Ectodermal cell (in vitro differentiated cells): ENCODE measurements around the gene OR2T3. TPM values are rescaled to one million over a fixed set of nuclear protein-coding genes. Genes with fewer than 3 reads are reported as not detected.
"Not testable (repeated sequence)": the region's sequence is repeated elsewhere in the genome, so short reads cannot be mapped to it uniquely, and the experiment has no call there.

Source experiments
- H3K27ac ChIP-seq: 2 replicates; pipeline ENCODE4 v1.7.0; 2013; ENCODE audit warnings: mild to moderate bottlenecking, low read depth, low read length; ENCODE audit not compliant: insufficient read depth, poor library complexity, severe bottlenecking
- H3K27me3 ChIP-seq: 2 replicates; pipeline ENCODE4 v1.7.0; 2013; ENCODE audit warnings: mild to moderate bottlenecking, low read length; ENCODE audit not compliant: insufficient read depth, control insufficient read depth, poor library complexity, severe bottlenecking
- H3K36me3 ChIP-seq: one replicate; pipeline ENCODE4 v1.7.0; 2013; ENCODE audit warnings: low read length; ENCODE audit not compliant: control insufficient read depth, insufficient read depth
- H3K4me1 ChIP-seq: one replicate; pipeline ENCODE4 v1.7.0; 2013; ENCODE audit warnings: low read length; ENCODE audit not compliant: control insufficient read depth, insufficient read depth
- H3K4me3 ChIP-seq: 2 replicates; pipeline ENCODE4 v1.7.0; 2013; ENCODE audit warnings: low read depth, low read length, control low read depth; ENCODE audit not compliant: insufficient read depth
- H3K9me3 ChIP-seq: 2 replicates; pipeline ENCODE4 v1.7.0; 2013; ENCODE audit warnings: mild to moderate bottlenecking, low read length, moderate library complexity; ENCODE audit not compliant: control insufficient read depth
- WGBS, 2 experiments: methylation state at CpG; one replicate each; pipeline ENCODE4 v1.1.7; 2013; ENCODE audit warnings: missing lambda C conversion rate in 2 of 2; 5-methylcytosine and 5-hydroxymethylcytosine counted together
- polyA plus RNA-seq, 4 experiments: library from polyadenylated mRNA; stranded (reverse); fragments of 50-300 nt; gene quantifications; one replicate each; pipeline ENCODE4 v1.2.3, GENCODE V29; 2013

Gene OR2T3, protein sequence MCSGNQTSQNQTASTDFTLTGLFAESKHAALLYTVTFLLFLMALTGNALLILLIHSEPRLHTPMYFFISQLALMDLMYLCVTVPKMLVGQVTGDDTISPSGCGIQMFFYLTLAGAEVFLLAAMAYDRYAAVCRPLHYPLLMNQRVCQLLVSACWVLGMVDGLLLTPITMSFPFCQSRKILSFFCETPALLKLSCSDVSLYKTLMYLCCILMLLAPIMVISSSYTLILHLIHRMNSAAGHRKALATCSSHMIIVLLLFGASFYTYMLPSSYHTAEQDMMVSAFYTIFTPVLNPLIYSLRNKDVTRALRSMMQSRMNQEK
- not detected for polyA plus RNA-seq (2013, experiment 1 of 4)
- polyA plus RNA-seq (2013, experiment 2 of 4): not detected
- not detected for polyA plus RNA-seq (2013, experiment 3 of 4)
- polyA plus RNA-seq (2013, experiment 4 of 4): not detected

DNA sequence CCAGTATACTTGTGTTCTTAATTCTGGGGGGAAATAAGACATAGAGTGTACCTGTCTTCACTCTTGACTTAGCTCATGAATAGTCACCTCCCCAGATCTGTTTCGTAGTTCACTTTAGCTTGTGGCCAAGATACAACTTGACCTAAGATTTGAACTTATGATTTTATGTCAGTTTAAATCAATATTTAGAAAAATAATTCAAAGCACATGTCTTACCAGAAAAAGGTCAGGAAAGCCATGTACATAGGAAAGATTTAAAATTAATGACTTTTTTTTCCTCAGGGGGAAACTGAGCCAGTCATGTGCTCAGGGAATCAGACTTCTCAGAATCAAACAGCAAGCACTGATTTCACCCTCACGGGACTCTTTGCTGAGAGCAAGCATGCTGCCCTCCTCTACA is at the start of gene OR2T3:
TSS of gene OR2T3 (plus strand) at position 301 of the 400 bp plus-strand sequence. CDS start at position 301, 0 bp downstream.
- not testable (repeated sequence) for H3K27ac ChIP-seq, H3K4me1 ChIP-seq, H3K9me3 ChIP-seq, H3K36me3 ChIP-seq, H3K27me3 ChIP-seq, H3K4me3 ChIP-seq
- WGBS, 2 experiments: no CpG with 5 or more reads among the region's 2 CpGs

DNA sequence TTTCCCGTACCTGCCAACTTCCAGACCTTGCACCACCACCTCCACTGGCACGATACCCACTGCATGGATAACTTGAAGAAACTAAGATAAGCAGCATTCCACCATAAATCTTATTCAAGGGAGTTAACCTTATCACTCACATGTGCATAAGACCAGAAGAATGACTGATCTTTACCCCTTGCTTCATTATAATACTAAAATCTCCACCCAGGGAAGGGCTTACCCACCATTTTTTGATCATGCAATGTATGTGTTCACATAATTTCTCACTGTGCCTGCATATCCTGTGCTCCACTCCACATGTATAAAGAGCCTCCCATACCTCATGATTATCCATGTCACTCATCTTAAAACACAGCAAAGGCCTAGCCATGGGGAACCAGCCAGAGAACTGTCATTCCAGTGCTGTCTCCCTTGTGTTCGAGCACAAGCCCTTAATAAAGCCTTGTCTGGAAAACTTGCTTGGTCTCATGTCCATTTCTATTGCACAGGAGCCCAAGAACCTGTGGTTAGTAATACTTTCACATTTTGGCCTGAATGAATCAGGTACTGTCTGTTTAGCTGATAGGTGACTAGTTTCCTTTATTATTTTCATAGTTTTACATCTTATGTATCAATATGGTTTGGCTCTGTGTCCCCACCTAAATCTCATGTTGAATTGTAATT is 45.5 kb upstream of the OR2T3 start:
- not testable (repeated sequence) for H3K9me3 ChIP-seq, H3K27me3 ChIP-seq, H3K4me3 ChIP-seq, H3K36me3 ChIP-seq, H3K27ac ChIP-seq, H3K4me1 ChIP-seq
- 68 to 69% methylated on average over 3 of the region's 3 CpGs for WGBS, 2 experiments

DNA sequence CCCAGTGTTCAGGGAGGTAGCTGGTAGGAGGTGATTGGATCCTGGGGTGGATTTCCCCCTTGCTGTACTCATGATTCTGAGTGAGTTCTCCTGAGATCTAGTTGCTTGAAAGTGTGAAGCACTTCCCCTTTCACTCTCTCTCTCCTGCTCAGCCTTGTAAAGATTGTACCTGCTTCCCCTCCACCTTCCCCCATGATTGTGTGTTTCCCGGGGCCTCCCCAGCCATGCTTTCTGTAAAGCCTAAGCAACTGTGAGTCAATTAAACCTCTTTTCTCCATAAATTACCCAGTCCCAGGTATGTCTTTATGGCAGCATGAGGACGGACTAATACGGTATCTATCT is 45.0 kb upstream of the OR2T3 start:
- 70 to 71% methylated on average over 3 of the region's 3 CpGs for WGBS, 2 experiments
- H3K4me3 ChIP-seq: not testable (repeated sequence)

DNA sequence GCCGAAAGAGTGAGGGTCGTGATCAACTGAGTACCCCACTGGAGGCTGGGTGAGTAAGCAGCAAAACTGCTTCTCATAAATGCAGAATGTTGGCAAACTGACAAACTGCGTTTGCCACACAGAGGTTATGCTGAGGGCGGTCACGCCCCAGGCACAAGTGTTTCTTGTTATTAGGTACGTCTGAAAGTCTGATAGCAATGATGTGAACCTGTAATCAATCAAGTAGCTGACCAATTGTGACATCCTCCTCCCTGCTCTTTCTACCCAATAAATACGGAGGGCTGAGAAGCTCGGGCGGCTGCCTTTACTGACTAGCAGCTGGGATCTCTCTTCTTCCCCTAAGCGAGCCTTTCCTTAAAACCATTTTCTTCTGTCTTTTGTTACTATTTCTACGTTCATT is 41.5 kb upstream of the OR2T3 start:
- H3K4me1 ChIP-seq, H3K27me3 ChIP-seq: not testable (repeated sequence)
- WGBS, 2 experiments: 63 to 66% methylated on average over 7 to 10 of the region's 11 CpGs

More for the DNA sequence above, 45.0 kb upstream of the OR2T3 start:
- not testable (repeated sequence) for H3K27me3 ChIP-seq, H3K36me3 ChIP-seq, H3K9me3 ChIP-seq, H3K4me1 ChIP-seq, H3K27ac ChIP-seq

DNA sequence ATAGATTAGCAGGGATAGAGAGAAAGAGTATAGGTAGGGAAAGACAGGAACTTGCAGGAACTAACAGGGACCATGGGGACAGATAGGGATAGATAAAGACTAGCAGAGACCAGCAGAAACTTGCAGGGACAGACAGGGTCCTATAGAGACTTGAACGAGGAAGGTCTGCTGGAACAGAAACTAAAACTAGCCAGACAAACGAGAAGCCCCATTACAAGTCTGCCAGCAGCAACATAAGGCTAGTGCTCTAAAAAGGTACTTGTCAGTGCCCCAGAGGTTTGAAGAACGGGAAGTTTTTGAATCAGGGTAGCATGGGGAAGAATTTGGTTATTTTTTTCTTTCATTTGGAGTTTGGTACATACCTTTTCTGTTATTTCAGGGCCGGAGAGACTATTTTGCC is 41.0 kb upstream of the OR2T3 start:
- WGBS, 2 experiments: 65 to 72% methylated on average over 3 of the region's 4 CpGs

More for the DNA sequence above, 41.5 kb upstream of the OR2T3 start:
- H3K36me3 ChIP-seq, H3K27ac ChIP-seq, H3K9me3 ChIP-seq, H3K4me3 ChIP-seq: not testable (repeated sequence)

DNA sequence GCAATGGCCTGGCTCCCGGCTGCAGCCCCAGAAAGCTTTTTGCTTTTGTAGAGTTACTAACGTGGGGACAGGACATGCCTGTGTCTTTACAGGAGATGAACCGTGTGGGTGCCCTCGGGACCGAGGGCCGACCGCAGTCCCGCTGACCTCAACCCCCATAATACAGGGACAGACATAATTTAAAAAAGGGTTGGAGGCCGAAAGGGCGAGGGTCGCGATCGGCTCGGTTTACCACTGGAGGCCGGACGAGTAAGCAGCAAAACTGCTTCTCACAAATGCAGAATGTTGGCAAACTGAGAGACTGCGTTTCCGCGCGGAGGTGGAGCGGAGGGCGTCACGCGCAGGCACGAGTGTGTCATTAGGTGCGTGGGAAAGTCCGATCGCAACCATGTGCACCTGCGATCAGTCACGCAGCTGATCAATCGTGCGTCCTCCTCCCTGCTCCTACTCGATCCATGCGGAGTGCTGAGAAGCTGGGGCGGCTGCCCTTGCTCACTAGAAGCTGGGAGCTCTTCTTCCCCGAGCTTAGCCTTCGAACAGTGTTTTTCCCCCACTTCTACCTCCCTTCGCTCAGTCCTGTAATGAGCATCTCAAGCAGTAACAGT is 39.2 kb upstream of the OR2T3 start:
- H3K27me3 ChIP-seq, H3K4me1 ChIP-seq, H3K4me3 ChIP-seq, H3K27ac ChIP-seq, H3K9me3 ChIP-seq, H3K36me3 ChIP-seq: not testable (repeated sequence)
- 92 to 93% methylated on average over 24 to 32 of the region's 38 CpGs for WGBS, 2 experiments

More for the DNA sequence above, 41.0 kb upstream of the OR2T3 start:
- not testable (repeated sequence) for H3K36me3 ChIP-seq, H3K4me3 ChIP-seq, H3K27me3 ChIP-seq, H3K27ac ChIP-seq, H3K9me3 ChIP-seq, H3K4me1 ChIP-seq

DNA sequence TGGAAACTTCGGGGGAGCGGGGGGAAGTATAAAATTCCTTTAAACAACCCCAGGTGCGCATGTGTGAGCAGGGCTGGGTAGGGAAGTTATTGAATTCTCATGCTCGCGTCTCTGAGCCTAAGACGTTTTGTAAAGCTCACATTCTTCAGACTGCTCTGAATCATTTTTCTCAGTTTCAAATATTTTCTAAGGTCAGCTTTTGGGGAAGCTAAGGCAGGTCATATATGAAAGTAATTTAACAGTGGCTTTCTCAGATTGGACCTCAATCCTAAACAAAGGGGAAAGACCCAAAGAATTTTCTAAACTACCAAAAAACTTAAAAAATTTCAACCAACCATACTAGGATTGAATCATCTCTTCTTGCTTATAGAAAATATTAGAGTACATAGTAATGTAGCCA is 38.2 kb upstream of the OR2T3 start:
- 82% methylated on average over 4 of the region's 6 CpGs; no CpG with 5 or more reads in 1 of the 2 experiments for WGBS, 2 experiments
- not testable (repeated sequence) for H3K27ac ChIP-seq, H3K4me1 ChIP-seq, H3K4me3 ChIP-seq, H3K27me3 ChIP-seq, H3K36me3 ChIP-seq, H3K9me3 ChIP-seq

DNA sequence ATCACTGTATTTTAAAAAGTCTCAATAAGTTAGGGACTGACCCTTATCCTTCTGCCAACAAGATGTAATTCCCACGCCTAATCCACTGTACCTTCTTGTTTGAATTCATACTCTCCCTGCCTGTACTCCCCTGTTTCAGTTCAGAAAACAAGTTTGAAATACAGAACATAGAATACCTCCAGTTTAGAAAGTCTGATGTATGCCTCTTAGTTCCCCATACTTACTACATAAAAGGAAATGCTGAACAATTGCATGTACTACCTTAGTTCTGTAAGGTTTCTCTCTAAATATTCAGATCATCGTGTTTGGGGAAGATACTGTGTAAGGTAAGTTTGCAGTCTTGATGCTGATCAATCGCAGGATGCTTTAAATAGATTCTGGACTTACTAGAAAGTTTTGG is 36.8 kb upstream of the OR2T3 start:
- not testable (repeated sequence) for H3K4me3 ChIP-seq, H3K9me3 ChIP-seq, H3K36me3 ChIP-seq, H3K27ac ChIP-seq, H3K4me1 ChIP-seq, H3K27me3 ChIP-seq
- WGBS, 2 experiments: 62 to 68% methylated on average over 3 of the region's 3 CpGs

DNA sequence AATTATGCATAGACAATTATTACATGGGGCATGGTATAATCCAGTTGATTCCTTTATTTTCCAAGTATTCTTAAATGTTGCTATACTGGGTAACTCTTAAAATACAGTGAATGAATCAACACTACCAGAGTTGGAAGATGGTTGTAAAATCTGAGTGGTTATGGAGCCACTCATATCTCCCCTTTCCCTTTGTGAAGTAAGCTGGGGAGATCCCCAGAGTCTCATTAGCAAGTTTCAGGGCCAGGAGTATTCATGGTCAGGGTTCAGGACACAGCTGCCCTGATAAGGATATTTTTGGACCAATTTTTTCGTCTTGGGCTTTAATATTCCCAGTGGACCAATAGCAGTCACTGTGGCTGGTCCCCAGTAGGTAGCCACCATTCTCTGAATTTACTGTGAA is 34.5 kb upstream of the OR2T3 start:
- not testable (repeated sequence) for H3K4me1 ChIP-seq, H3K36me3 ChIP-seq, H3K27me3 ChIP-seq, H3K4me3 ChIP-seq, H3K9me3 ChIP-seq, H3K27ac ChIP-seq
- 8 to 60% methylated on average over 1 of the region's 1 CpG for WGBS, 2 experiments

DNA sequence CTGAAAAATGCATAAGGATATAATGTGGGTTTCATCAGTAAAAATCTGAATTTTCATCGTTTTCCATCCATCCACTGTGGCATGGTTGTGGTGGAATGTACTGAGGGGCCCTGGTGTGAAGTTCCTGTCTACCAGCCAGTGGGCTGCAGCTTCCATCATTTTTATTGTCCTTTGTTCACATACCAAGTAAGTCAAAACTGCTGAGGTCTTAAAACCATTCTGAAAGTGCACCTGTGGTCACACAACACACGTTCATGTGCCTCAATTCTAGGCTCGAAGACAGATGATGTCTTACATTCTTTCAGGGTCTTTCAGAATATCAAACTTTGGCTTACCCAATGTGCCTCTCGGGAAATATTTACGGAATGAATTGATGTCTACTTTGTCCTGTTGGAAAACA is 33.9 kb upstream of the OR2T3 start:
- H3K36me3 ChIP-seq, H3K27ac ChIP-seq, H3K4me3 ChIP-seq, H3K4me1 ChIP-seq, H3K27me3 ChIP-seq, H3K9me3 ChIP-seq: not testable (repeated sequence)
- WGBS, 2 experiments: 51 to 58% methylated on average over 5 of the region's 5 CpGs
